Fibroblast of upper back skin (primary cell): ENCODE measurements around the gene TRIM47.
"Not testable (repeated sequence)": the region's sequence is repeated elsewhere in the genome, so short reads cannot be mapped to it uniquely, and the experiment has no call there.

Experiments used
- DNase-seq: peaks from one replicate; pipeline ENCODE4 v3.0.0-alpha.2; 2013

TRIM47 gene

DNA sequence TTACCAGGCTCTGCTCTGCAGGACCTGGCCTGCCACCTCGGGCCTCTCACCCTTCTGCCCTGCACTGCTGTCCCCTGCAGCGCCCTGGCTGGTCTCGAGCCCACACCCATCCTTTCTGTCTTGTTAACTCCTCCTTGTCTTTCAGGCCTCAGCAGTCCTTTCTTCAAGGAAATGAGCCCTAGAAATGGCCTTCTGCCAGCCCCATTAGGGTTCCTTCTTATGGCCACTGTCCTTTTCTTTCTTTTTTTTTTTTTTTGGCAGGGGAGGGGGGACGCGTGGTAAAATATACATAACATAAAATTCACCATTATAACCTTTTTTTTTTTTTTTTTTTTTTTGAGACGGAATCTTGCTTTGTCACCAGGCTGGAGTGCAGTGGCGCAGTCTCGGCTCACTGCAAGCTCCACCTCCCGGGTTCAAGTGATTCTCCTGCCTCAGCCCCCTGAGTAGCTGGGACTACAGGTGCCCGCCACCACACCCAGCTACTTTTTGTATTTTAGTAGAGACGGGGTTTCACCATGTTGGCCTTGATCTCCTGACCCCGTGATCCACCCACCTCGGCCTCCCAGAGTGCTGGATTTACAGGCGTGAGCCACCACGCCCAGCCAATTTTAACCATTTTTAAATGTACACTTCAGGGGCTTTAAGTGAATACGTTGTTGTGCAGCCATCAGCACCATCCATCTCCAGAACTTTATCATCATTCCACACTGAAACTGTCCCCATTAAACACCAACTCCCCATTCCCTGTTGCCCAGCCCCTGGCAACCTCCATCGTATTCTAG, 12.8 kb downstream of the TRIM47 start:
- DNase-seq, result not testable (repeated sequence)

DNA sequence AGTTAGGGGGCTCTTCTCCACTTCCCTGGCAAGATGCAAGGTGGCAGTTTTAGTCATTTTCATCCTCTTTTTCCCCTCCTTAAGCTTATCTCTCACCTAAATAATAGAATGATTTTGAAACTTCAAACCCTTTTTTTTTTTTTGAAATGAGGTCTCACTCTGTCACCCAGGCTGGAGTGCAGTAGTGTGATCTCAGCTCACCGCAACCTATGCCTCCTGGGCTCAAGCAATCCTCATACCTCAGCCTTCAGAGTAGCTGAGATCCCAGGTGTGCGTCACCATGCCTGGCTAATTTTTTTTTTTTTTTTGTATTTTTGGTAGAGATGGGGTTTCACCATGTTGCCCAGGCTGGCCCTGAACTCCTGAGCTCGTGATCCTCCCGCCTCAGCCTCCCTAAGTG, 13.5 kb downstream of the TRIM47 start:
- not testable (repeated sequence) for DNase-seq

- DNase-seq, result peak; percentile 60
These were observed 13.9 kb downstream of the TRIM47 start for GRCh38 chr17:75864448-75864871.

DNA sequence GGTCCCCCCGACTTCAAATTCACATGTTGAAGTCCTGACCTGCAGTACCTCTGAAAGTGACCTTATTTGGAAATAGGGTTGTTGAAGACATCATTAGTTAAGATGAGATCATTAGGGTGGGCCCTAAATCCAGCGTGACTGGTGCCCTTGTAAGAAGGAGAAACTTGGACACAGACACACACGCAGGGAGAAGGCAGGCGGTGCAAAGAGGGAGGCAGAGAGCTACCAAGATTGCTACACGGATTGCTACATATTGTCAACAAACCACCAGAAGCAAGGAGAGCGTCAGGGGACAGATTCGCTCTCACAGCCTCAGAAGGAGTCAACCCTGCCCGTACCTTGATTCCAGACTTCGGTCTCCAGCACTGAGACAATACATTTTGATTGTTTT, 16.5 kb downstream of the TRIM47 start:
- no peak for DNase-seq

DNA sequence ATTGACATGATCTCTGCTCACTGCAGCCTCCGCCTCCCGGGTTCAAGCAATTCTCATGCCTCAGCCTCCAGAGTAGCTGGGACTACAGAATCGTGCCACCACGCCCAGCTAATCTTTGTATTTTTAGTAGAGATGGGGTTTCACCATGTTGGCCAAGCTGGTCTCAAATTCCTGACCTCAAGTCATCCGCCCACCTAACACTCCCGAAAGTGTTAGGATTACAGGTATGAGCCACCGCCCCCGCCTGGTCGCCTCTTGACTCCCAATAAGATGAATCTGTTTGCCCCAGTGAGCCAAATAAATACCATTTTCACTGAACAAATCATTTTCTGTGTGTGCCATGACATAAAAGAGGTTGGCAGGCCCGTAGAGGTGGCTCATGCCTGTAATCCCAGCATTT, 19.0 kb downstream of the TRIM47 start:
- not testable (repeated sequence) for DNase-seq

- no peak for DNase-seq
These were observed 22.2 kb downstream of the TRIM47 start for GRCh38 chr17:75856062-75856756.

DNA sequence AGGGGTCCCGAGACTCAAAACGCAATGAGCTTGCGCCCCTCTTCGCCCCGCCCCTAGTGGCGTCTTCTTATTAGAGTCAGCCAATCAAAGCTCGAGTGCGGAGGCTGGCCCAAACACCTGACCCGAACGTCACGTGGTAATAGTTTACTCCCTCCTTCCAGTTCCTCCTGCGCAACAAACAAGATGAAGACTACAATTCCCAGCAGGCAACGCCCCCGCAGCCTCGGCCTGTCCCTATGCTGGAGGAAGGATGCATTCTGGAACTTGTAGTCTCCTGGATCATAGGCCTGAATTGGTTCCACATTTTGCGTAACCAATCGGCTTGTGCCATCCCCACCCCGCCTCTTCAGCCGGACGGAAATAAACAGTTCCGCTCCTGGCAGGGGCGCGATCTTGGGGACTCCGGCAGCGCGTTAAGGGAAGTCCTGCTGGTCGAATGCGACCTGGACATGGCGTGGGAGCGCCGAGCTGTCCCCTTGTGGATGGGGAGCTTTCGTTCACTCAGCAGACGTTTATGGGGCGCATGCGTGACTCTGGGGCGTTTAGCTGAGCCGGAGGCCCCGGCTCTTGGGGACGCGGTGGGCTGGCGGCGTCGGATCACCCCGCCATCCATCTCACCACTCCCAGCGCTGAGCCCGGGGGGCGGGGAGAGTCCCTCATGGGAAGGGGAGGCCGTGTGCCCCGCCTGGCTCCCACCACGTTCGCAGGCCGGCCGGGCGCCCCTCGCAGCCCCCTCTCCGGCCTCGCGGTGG, 22.9 kb downstream of the TRIM47 start, which contains the start of gene WBP2:
TSS of gene WBP2 (minus strand) at position 26 of the 752 bp plus-strand sequence. CDS start 38 bp downstream, outside the sequence.
- peak; percentile 100 for DNase-seq

DNA sequence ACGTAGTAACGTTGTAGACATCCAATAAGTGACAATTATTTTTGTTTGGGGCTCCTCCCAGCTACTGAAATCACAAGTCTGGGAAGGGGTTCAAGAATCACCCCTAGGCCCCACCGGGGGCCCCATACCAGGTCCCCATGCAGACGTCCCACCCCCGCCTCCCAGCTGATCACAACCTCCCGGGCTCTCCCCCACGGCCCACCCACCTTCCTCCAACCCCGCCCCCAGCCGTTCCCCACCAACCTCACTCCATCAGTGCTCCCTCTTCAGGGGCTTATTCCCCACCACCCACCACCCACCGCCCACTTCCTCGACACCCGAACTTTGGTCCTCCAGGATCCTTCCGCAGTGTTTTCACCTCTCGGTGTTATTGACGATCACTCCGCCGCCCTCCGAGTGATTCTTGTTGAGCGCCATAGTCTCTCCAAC, 23.5 kb downstream of the TRIM47 start:
- DNase-seq, result no peak

DNA sequence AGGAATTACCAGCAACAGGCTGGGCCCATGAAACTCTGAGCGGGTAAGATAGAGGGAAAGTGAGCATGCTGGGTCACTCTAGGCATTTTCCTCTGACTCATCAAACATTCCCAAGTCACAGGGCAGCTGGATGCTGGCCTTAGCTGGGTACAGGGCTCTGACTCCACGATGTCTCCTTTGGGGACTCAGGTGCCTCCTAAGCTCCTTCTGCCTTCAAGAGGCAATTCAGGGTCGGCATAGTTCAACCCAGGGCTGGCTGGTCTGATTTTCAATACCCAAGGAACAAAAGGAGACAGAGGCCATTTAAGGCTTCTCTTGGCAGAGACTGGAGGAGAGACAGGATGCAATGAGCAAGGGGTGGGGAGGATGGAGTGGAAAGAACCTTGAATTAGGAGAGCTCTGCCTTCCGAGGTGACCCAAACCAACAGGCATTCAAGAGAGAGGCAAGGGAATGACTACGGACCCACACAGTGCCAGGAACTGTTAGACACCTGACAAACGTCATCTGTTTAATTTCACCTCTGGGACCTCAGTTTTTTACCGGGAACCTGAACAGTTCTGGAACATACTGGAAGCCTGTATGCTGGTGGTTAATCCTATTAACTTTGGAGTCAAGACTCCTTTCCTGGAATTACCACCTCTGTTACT, 24.2 kb downstream of the TRIM47 start:
- peak; percentile 25 for DNase-seq

DNA sequence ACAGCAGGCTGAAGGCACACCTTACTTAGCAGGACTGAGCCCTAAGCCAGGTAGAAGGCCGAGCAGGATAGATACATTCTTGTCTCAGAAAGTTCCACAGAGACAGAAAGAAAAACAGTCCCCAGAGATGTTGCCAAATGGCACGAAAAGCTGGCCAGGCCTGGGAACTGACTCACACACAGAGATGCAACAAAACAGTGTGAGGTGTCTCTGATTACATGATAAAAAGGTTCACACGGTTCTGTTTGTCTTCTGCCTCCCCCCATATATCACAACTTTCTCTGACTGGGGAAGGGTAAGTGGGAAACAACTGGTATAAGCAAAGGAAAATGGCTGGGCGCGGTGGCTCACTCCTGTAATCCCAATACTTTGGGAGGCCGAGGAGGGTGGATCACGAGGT, 24.9 kb downstream of the TRIM47 start:
- DNase-seq, result no peak

DNA sequence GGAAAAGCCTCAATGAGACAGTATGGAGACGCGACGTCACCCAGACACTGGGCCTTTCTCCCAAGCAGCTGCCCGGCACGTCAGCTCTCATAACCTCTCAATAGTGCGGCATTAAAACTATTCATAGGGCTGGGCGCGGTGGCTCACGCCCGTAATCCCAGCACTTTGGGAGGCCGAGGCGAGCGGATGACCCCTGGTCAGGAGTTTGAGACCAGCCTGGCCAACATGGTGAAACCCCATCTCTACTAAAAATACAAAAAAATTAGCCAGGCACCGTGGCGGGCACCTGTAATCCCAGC, 26.7 kb downstream of the TRIM47 start:
- not testable (repeated sequence) for DNase-seq

GRCh38 chr17:75850928-75851692, 27.3 kb downstream of the TRIM47 start:
- no peak for DNase-seq

- no peak for DNase-seq
These were observed 28.7 kb downstream of the TRIM47 start for GRCh38 chr17:75849724-75850123.

GRCh38 chr17:75849279-75849646, 29.1 kb downstream of the TRIM47 start:
- no peak for DNase-seq

DNA sequence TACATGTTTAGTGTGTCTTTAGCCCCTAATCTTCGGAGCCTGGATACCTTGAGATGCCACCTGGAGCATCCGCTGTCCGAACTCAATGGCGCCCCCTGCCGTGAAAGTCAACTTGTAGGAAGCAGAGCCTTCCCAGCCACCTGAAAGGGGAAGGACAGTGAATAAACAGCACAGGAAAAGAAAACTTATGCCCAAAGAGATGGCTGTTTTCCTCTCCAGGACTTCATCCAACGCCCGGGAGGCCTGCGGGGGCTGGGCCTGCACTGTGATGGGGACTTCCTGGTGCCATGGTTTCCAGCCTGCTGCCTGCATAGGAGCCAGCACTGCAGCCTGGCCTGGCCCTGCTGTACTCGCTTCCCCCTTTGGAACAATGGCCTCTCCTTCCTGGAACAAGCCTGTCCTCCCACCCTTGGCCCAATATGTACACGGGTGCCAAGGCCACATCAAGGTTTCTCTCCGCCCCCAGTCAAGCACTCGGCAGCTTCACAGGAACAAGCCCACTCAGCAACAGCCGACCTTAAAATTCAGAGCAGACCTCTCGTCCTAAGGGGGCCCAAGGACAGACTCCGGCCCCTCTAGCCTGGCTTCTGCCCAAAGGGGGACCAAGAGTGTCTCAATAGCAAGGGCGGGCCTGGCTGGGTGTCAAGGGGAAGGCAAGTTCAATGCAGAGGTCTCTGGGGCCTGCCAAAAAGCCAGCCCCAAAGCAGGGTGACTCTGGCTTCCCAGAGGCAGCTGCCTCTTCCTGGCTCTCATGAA, 29.7 kb downstream of the TRIM47 start:
- DNase-seq, result no peak

- DNase-seq, result no peak
These were observed 30.5 kb downstream of the TRIM47 start for GRCh38 chr17:75847614-75848522.

DNA sequence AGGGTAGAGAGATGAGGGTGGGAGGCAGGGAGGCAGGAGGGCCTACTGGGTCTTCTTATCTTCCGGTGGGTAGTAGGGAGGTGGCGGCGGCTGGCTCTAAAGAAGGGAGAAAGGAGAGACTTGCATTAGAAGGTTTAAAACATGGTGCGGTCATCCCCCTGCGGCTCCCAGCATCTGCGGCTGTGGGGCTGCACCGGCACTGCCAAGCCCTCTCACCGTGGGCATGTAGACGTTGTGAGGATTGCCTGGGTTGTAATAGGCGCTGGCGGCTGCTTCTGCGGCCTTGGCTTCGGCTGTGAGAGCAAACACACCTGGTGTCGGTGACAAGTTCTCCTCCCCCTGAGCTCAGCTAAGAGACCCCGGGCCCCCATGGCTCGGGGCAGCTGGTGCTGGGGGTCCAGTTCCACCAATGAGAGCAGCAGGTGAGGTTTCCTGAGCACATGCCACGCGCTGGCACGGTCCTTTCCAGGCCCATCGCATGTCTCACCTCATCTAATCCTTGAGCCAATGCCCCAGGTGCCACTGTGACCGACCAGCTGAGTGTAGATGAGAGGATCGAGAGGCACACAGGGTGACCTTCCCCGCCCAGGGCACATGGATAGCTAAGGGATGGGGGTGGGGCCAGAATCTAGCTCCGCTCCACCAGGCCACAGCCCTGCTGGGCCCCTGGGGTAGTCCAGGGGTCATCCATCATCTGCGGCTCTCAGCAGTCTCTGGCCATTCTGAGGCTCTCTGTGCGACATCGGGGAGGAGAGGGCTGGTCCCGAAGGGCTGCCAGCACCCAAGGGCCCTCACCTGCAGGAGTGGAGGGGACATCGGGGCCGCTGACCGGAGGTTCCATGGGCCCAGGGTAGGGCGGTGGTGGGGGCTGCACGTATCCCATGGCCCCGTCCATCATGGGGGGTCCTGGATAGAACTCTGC, 31.4 kb downstream of the TRIM47 start:
- DNase-seq, result no peak

DNA sequence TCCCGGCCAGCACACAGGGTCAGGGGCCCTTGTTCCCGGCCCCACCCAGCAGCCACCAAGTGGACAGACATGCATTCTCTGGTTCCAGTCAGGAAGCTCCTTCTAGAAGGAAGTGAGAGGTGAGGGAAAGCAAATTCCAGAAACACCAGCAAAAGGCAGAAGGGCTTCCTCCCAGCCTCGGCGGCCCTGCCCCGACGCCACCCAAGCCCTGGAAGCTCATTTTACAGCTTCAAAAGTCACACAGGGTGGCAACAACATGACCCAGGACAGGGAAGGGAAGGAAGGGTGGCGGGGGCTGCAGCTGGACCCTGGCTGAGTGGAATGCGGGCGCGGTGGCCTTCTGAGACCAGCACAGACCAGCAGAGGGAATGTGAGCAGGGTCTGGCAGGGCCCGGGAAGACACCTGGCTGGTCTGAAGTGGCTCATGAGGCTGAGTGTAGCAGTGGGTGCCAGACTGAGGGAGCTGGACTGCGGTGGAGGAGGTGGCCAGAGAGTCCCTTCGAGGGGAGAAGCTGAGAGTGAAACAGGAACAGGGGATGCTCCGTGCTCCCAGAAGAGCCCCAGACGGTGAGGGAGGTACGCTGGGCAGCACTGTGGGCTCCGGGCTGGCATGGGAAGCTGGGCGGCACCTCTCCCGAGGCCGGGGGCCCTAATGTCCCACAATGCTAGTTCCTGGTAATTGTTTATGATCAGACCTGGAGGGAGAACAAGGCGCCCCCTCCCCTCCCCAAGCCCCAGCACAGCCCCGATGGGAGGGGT, 32.3 kb downstream of the TRIM47 start:
- DNase-seq, result no peak
